ENCODE results near the gene COL4A5.
"Not testable (repeated sequence)": the region's sequence is repeated elsewhere in the genome, so short reads cannot be mapped to it uniquely, and the experiment has no call there.

Gene COL4A5

GRCh38 chrX:108439426-108439942 lies at the start of gene COL4A5:
Gene COL4A5, plus strand, starts transcription at chrX:108439838. Its CDS starts 288 bp downstream, at chrX:108440126.
- DNase-seq (ENCODE audit: low read depth): no peak

DNA sequence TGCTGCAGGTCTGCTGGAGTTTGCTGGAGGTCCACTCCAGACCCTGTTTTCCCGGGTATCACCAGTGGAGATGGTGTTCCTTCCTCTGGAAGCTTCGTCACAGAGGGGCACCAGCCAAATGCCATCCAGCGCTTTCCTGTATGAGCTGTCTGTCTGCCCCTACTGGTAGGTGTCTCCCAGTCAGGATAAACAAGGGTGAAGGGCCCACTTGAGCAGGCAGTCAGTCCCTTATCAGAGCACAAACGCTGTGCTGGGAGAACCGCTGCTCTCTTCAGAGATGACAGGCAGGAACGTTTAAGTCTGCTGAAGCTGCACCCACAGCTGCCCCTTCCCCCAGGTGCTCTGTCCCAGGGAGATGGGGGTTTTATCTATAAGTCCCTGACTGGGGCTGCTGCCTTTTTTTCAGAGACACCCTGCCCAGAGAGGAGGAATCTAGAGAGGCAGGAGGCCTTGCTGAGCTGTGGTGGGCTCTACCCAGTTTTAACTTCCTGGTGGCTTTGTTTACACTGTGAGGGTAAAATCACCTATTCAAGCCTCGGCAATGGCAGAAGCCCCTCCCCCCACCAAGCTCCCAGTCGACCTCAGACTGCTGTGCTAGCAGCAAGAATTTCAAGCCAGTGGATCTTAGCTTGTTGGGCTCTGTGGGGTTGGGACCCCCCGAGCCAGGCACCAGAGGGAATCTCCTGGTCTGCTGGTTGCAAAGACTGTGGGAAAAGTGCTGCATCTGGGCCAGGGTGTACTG lies 48.5 kb upstream of the COL4A5 start:
- DNase-seq (ENCODE audit: low read depth): not testable (repeated sequence)

DNA sequence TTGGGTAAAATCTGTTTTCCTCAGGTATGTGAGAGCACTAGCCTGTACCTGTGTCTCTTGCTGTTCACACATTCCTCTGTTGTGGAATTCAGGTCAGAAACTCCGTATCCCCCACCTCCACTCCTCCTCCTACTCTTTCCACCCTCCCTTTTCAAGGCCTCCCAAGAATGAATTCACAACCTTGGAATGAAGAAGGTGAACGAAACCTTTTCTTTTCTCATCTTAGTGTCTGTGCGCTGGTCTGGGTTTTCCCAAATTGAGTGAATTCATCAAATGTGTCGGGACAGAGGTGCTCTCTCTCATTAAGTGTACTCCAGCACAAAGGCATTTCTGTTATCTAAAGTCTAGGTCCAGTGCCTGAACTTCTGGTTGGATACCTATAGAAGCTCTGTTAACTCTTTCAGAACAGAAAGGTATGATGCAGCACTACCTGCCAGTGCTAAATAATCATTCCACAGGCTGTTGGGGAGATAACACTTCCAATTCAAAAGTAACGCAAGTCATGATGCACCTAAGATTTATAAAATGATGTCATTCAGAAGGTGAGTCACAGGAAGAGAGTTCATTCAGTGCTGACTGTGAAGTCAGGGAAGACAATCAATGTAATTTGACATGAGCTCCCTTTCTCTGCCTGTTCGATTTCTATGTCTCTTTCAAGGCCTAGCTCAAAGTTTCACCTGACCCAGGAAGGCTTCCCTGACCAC lies 43.3 kb upstream of the COL4A5 start:
- DNase-seq (ENCODE audit: low read depth): no peak

DNA sequence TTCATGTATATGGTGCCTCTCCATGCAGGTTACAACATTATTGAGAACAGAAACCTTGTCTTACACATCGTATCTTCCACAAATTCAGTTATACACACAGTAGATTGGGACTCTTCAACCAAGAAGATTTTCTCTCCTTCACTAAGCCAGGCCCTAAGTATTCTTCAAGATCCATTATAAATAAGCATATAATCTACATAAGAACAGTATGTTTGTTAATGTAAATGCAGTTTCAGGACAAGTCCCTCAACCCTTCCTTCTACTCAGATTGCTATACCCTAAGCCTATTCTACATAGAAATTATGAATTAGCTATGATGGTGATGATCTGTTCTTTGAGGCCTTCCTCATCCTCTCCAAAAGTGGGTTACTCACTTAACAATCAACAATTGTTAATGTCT lies 42.7 kb upstream of the COL4A5 start:
- DNase-seq (ENCODE audit: low read depth): no peak

DNA sequence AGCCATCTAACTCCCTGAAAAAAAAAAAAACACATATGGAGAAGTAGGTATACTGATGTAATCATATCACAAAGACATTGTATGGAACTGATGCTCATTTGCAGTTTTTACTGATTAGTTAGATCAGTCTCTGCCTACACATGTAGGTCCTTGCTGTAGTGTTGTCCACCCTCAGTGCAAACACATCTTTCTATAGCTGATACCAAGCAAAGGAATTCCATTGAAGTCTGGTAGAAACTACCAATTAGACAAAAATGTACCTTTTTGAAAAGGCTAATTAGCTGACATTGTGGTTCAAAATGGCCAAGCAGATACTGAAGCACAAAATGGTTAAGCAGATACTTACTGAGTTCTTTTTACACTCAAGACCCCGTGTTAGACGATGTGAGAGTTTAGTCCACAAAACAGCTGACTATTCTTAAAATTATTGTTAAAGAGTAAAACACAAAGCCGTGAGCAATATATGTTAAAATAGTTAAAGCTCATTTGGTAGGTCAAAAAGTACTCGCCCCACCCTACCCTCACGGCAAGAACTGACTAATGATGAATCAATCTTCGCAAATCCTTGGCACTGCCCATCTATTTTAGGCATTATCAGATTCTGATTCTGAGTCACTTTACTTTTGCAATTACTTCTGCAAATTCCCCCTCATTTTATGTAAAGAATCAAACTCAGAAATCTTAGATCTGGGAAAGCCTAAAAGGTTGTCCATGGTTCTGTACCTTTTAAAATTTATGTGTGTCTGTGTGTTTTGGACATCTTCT lies 41.8 kb upstream of the COL4A5 start:
- DNase-seq (ENCODE audit: low read depth): no peak

- no peak for DNase-seq (ENCODE audit: low read depth)
Observed at GRCh38 chrX:108399418-108400165, 40.0 kb upstream of the COL4A5 start.

- DNase-seq (ENCODE audit: low read depth): no peak
Observed at GRCh38 chrX:108412783-108413182, 26.9 kb upstream of the COL4A5 start.

GRCh38 chrX:108415146-108415545 lies 24.5 kb upstream of the COL4A5 start:
- no peak for DNase-seq (ENCODE audit: low read depth)

DNA sequence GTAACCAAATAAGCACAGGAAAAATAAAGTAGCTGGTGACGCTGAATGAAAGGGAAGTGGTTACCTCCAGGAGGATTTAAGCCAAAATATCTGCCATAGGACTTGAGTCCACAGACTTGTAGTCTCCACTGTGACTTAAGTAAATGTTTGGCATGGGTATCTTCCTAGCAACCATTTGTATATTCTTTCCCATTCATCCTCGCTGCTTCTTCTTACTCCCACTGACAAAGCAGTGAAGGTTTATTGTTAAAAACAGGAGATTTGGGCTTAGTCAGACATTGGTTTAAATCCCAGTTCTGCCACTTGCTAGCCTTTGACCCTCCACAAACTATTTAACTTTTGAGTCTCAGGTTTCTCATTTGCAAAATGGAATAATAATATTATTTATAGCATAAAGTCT lies 23.7 kb upstream of the COL4A5 start:
- no peak for DNase-seq (ENCODE audit: low read depth)

DNA sequence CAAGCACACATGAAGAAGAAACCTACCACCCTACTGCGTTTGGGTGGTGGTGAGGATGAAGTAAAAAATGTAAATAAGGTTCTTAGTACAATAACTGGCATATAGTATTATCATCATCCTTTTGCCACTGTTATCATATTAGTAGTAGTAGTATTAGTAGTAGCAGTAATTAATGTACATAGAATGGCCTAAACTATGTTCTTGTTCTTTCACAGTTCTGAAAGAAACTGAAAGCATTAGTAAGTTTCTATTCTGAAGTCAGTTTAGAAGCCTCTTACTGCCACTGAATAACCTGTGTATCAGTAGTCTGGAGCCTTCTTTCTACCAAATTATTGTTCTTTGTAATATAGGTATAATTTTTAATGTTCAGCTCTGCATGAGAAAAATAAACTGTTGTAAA lies 22.4 kb upstream of the COL4A5 start:
- DNase-seq (ENCODE audit: low read depth): no peak

- DNase-seq (ENCODE audit: low read depth): no peak
Observed at GRCh38 chrX:108419401-108419800, 20.2 kb upstream of the COL4A5 start.

- DNase-seq (ENCODE audit: low read depth): no peak
Observed at GRCh38 chrX:108420481-108420880, 19.2 kb upstream of the COL4A5 start.

DNA sequence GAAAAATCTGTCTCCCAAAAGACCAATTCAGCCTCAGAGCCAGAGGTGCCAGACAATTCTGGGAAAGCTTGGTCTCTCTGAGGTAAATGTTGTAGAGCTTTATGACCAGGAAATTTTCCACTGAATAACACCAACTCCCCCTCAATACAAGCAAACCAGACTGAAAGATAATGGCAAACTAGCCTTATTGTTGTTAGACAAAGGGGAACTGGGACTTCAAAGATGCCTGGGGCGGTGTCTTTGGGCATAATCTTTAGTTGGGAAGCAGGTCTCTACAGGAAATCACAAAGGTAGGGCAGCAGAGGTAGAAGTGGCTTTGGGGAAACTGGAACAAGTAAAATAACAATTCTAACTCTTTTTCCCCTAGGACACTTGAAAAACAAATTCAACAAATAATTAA lies 13.4 kb upstream of the COL4A5 start:
- no peak for DNase-seq (ENCODE audit: low read depth)

GRCh38 chrX:108435261-108435660 lies 4.4 kb upstream of the COL4A5 start:
- no peak for DNase-seq (ENCODE audit: low read depth)

- no peak for DNase-seq (ENCODE audit: low read depth)
Observed at GRCh38 chrX:108437349-108438109, 2.1 kb upstream of the COL4A5 start.

DNA sequence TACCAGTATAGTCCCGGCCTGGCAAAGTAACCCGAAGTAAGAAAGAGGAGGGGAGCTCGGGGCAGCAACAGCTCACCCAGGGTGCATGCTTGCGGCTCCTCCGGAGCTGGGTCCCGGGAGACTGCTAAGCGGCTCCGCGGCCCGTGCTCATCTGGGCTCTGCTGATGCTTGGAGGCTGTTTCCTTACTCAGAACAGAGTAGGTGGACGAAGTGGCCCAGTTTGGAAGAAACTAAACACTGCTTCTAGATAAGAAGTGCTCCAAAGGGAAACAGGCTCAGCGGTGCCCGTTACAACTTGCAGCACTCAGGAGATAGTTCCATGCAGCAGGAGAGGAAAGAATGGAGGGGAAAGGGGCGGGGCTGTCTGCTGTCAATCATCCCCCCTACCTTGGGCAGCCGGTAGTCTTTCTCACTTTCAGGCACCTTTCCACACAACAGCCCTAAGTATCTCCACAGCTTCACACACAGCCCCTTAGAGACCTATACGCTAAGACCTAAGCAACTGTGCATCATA lies 1.5 kb upstream of the COL4A5 start, which contains the start of gene COL4A6:
COL4A6 (minus strand) TSS at position 313 of the 514 bp plus-strand sequence; CDS start at position 87, 226 bp downstream.
- DNase-seq (ENCODE audit: low read depth): no peak

DNA sequence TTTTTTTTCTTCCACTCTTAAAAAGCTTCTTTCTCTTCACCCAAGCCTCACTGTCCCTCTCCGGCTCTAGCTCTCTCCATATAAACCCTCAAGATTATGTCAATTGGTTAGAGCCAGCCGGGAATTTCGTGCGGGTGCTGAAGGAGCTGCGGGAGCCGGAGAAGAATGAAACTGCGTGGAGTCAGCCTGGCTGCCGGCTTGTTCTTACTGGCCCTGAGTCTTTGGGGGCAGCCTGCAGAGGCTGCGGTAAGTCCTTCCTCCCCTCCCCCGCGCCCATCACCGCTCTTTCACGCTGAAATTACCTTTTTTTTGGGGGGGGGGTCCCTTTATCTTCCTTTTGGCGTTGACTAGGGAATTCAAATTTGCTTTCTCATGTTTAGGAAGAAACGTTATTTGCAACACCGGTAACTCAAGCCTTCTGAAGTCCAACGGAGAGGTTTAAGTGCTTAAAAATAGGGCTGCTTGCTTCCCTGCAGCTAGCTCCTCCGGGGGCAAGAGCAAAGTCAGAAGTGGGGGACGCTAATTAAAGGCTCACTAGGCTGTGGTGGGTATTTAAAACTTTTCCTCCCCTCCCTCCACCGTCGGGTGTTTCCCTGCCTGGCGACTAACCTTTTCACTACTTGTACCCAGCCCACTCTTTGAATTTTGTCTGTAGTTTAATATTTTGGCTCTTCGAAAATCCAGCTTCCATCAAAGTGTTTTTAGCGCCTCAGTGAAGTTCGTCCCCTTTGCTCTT lies 491 bp downstream of the COL4A5 start:
- no peak for DNase-seq (ENCODE audit: low read depth)

- no peak for DNase-seq (ENCODE audit: low read depth)
Observed at GRCh38 chrX:108442901-108443464, 3.3 kb downstream of the COL4A5 start.

DNA sequence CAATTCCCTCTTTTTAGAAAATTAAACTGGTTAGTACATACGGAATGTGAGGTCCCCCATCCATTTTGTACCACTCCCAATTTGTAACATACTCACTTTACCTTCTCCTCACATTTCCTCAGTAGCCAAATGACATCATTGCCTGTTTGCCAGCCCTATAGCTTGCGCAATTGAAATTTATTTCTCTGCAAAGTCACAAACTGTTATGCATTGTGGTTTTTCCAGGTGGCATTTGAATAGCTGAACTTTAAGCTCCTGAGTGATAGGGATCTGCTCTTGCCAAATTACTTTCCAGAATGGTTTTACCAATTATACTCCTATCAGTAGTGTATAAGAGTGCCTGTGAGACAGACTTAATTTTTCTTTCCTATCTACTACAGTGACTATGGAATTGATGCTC lies 7.7 kb downstream of the COL4A5 start:
- DNase-seq (ENCODE audit: low read depth): no peak

GRCh38 chrX:108453841-108454240 lies 14.2 kb downstream of the COL4A5 start:
- no peak for DNase-seq (ENCODE audit: low read depth)
